ENCODE results near the gene OR4F15. TPM values are rescaled to one million over a fixed set of nuclear protein-coding genes. Genes with fewer than 3 reads are reported as not detected.
"Not testable (repeated sequence)": the region's sequence is repeated elsewhere in the genome, so short reads cannot be mapped to it uniquely, and the experiment has no call there.

OR4F15 gene
- polyA plus RNA-seq, 1 donor (not counting 4 experiments of a cell fraction or from before 2014, with no cell fraction given) = not detected

GRCh38 chr15:101781928-101782327 is 30.1 kb upstream of the OR4F15 start:
- no peak for FAIRE-seq
- no peak overlapping the region for H2AFZ ChIP-seq (ENCODE audit: control insufficient read depth, low read length)
- H3K9ac ChIP-seq (ENCODE audit: control insufficient read depth, extremely low read depth, insufficient read depth, low read length) = no peak overlapping the region
- no peaks in the 10 kb centered on the region for H3K4me1 ChIP-seq (ENCODE audit: control insufficient read depth, extremely low read depth, insufficient read depth, low read length)
- TF ChIP-seq CTCF (optimal IDR thresholded peaks at IDR 0.05 in 1 of 3, IDR thresholded peaks at IDR 0.05 in 1 of 3, conservative IDR thresholded peaks at IDR 0.05 in 1 of 3; ENCODE audit: extremely low read depth in 1 of 3, insufficient read depth in 2 of 3, low read length in 3 of 3) (no peak), EZH2 (IDR thresholded peaks at IDR 0.05; ENCODE audit: low read length) (no peak)
- no peak for DNase-seq (ENCODE audit: low read depth, low spot score)
- H4K20me1 ChIP-seq (ENCODE audit: control insufficient read depth, extremely low read depth, insufficient read depth, low read length) = no peaks in the 10 kb centered on the region
- H3K79me2 ChIP-seq (ENCODE audit: control insufficient read depth, insufficient read depth, low read length) = no peaks in the 10 kb centered on the region
- no peak overlapping the region for H3K27ac ChIP-seq (ENCODE audit: control insufficient read depth, insufficient read depth, low read length)
- H3K36me3 ChIP-seq (ENCODE audit: control insufficient read depth in 2 of 2, extremely low read depth in 1 of 2, insufficient read depth in 2 of 2, low read length in 2 of 2) = no peaks in the 10 kb centered on the region
- H3K9me3 ChIP-seq (ENCODE audit: control insufficient read depth, low read depth, low read length) = no peaks in the 10 kb centered on the region
- H3K4me3 ChIP-seq (ENCODE audit: control insufficient read depth in 2 of 3, extremely low read depth in 1 of 3, insufficient read depth in 2 of 3, low read depth in 1 of 3, low read length in 3 of 3) = no peak overlapping the region
- H3K4me2 ChIP-seq (ENCODE audit: control insufficient read depth, extremely low read depth, insufficient read depth, low read depth, low read length) = no peak overlapping the region
- no peaks in the 10 kb centered on the region for H3K27me3 ChIP-seq (ENCODE audit: control insufficient read depth, extremely low read depth, insufficient read depth, low read length)
- no peaks in the 10 kb centered on the region for H3K9me1 ChIP-seq (ENCODE audit: control insufficient read depth, extremely low read depth, insufficient read depth, low read length)
- dilution Hi-C loops (cut with MboI; ENCODE audit: extremely low pct_ligation_motif_present, low sequenced_read_pairs) = no loop called here

- dilution Hi-C loops (cut with MboI; ENCODE audit: extremely low pct_ligation_motif_present, low sequenced_read_pairs) = no loop called here
- H2AFZ ChIP-seq (ENCODE audit: control insufficient read depth, low read length) = no peak overlapping the region
- no peaks in the 10 kb centered on the region for H3K36me3 ChIP-seq (ENCODE audit: control insufficient read depth in 2 of 2, extremely low read depth in 1 of 2, insufficient read depth in 2 of 2, low read length in 2 of 2)
- no peak overlapping the region for H3K27ac ChIP-seq (ENCODE audit: control insufficient read depth, insufficient read depth, low read length)
- H3K4me2 ChIP-seq (ENCODE audit: control insufficient read depth, extremely low read depth, insufficient read depth, low read depth, low read length) = no peak overlapping the region
- no peaks in the 10 kb centered on the region for H3K4me1 ChIP-seq (ENCODE audit: control insufficient read depth, extremely low read depth, insufficient read depth, low read length)
- H3K4me3 ChIP-seq (ENCODE audit: control insufficient read depth in 2 of 3, extremely low read depth in 1 of 3, insufficient read depth in 2 of 3, low read depth in 1 of 3, low read length in 3 of 3) = no peak overlapping the region
- no peaks in the 10 kb centered on the region for H3K27me3 ChIP-seq (ENCODE audit: control insufficient read depth, extremely low read depth, insufficient read depth, low read length)
- no peaks in the 10 kb centered on the region for H3K79me2 ChIP-seq (ENCODE audit: control insufficient read depth, insufficient read depth, low read length)
- no peak overlapping the region for H3K9ac ChIP-seq (ENCODE audit: control insufficient read depth, extremely low read depth, insufficient read depth, low read length)
- DNase-seq (ENCODE audit: low read depth, low spot score) = no peak
- H3K9me1 ChIP-seq (ENCODE audit: control insufficient read depth, extremely low read depth, insufficient read depth, low read length) = no peaks in the 10 kb centered on the region
- no peak for FAIRE-seq
- H4K20me1 ChIP-seq (ENCODE audit: control insufficient read depth, extremely low read depth, insufficient read depth, low read length) = no peaks in the 10 kb centered on the region
- no peaks in the 10 kb centered on the region for H3K9me3 ChIP-seq (ENCODE audit: control insufficient read depth, low read depth, low read length)
- TF ChIP-seq CTCF (optimal IDR thresholded peaks at IDR 0.05 in 1 of 3, IDR thresholded peaks at IDR 0.05 in 1 of 3, conservative IDR thresholded peaks at IDR 0.05 in 1 of 3; ENCODE audit: extremely low read depth in 1 of 3, insufficient read depth in 2 of 3, low read length in 3 of 3) (no peak), EZH2 (IDR thresholded peaks at IDR 0.05; ENCODE audit: low read length) (no peak)
Observed at GRCh38 chr15:101784644-101785043, 27.4 kb upstream of the OR4F15 start.

- H3K79me2 ChIP-seq (ENCODE audit: control insufficient read depth, insufficient read depth, low read length); H3K4me3 ChIP-seq (ENCODE audit: control insufficient read depth in 2 of 3, extremely low read depth in 1 of 3, insufficient read depth in 2 of 3, low read depth in 1 of 3, low read length in 3 of 3); H3K4me2 ChIP-seq (ENCODE audit: control insufficient read depth, extremely low read depth, insufficient read depth, low read depth, low read length); DNase-seq (ENCODE audit: low read depth, low spot score); H3K9ac ChIP-seq (ENCODE audit: control insufficient read depth, extremely low read depth, insufficient read depth, low read length); H3K27me3 ChIP-seq (ENCODE audit: control insufficient read depth, extremely low read depth, insufficient read depth, low read length); H4K20me1 ChIP-seq (ENCODE audit: control insufficient read depth, extremely low read depth, insufficient read depth, low read length); H3K27ac ChIP-seq (ENCODE audit: control insufficient read depth, insufficient read depth, low read length); H3K4me1 ChIP-seq (ENCODE audit: control insufficient read depth, extremely low read depth, insufficient read depth, low read length); FAIRE-seq; H3K9me3 ChIP-seq (ENCODE audit: control insufficient read depth, low read depth, low read length); dilution Hi-C loops (cut with MboI; ENCODE audit: extremely low pct_ligation_motif_present, low sequenced_read_pairs); H3K9me1 ChIP-seq (ENCODE audit: control insufficient read depth, extremely low read depth, insufficient read depth, low read length); H2AFZ ChIP-seq (ENCODE audit: control insufficient read depth, low read length); H3K36me3 ChIP-seq (ENCODE audit: control insufficient read depth in 2 of 2, extremely low read depth in 1 of 2, insufficient read depth in 2 of 2, low read length in 2 of 2): not testable (repeated sequence)
Observed at GRCh38 chr15:101786422-101786821, 25.6 kb upstream of the OR4F15 start.

- dilution Hi-C loops (cut with MboI; ENCODE audit: extremely low pct_ligation_motif_present, low sequenced_read_pairs); H4K20me1 ChIP-seq (ENCODE audit: control insufficient read depth, extremely low read depth, insufficient read depth, low read length); H3K27ac ChIP-seq (ENCODE audit: control insufficient read depth, insufficient read depth, low read length); H3K9me3 ChIP-seq (ENCODE audit: control insufficient read depth, low read depth, low read length); H3K9me1 ChIP-seq (ENCODE audit: control insufficient read depth, extremely low read depth, insufficient read depth, low read length); H3K27me3 ChIP-seq (ENCODE audit: control insufficient read depth, extremely low read depth, insufficient read depth, low read length); H3K9ac ChIP-seq (ENCODE audit: control insufficient read depth, extremely low read depth, insufficient read depth, low read length); H3K79me2 ChIP-seq (ENCODE audit: control insufficient read depth, insufficient read depth, low read length); H2AFZ ChIP-seq (ENCODE audit: control insufficient read depth, low read length); DNase-seq (ENCODE audit: low read depth, low spot score); H3K4me2 ChIP-seq (ENCODE audit: control insufficient read depth, extremely low read depth, insufficient read depth, low read depth, low read length); H3K4me3 ChIP-seq (ENCODE audit: control insufficient read depth in 2 of 3, extremely low read depth in 1 of 3, insufficient read depth in 2 of 3, low read depth in 1 of 3, low read length in 3 of 3); FAIRE-seq; H3K36me3 ChIP-seq (ENCODE audit: control insufficient read depth in 2 of 2, extremely low read depth in 1 of 2, insufficient read depth in 2 of 2, low read length in 2 of 2); H3K4me1 ChIP-seq (ENCODE audit: control insufficient read depth, extremely low read depth, insufficient read depth, low read length): not testable (repeated sequence)
Observed at GRCh38 chr15:101788001-101788400, 24.0 kb upstream of the OR4F15 start.

Measured in keratinocyte (primary cell).